Epithelial cell of proximal tubule (primary cell): Measurements from ENCODE around the gene H2BK1. TPM values are rescaled to one million over a fixed set of nuclear protein-coding genes. Genes with fewer than 3 reads are reported as not detected.

Experiments
- DNase-seq: peaks from one replicate; pipeline ENCODE4 v3.0.0-alpha.2; 2011; ENCODE audit warnings: low read depth
- H3K4me3 ChIP-seq: 2 replicates; pipeline ENCODE4 v1.5.1; 2011; ENCODE audit warnings: low read depth, mild to moderate bottlenecking, low read length
- total RNA-seq: library from RNA; depleted of rRNA; stranded (reverse); fragments of >200 nt; gene quantifications from 2 replicates; pipeline ENCODE4 v1.2.3, GENCODE V29; 2015
- TF ChIP-seq, protein P1 (sequence below): conservative IDR thresholded peaks from 2 replicates; pipeline ENCODE4 v1.5.1; 2012; ENCODE audit warnings: low read depth, mild to moderate bottlenecking, low read length

Gene H2BK1
- total RNA-seq: not detected in 2 replicates

DNA sequence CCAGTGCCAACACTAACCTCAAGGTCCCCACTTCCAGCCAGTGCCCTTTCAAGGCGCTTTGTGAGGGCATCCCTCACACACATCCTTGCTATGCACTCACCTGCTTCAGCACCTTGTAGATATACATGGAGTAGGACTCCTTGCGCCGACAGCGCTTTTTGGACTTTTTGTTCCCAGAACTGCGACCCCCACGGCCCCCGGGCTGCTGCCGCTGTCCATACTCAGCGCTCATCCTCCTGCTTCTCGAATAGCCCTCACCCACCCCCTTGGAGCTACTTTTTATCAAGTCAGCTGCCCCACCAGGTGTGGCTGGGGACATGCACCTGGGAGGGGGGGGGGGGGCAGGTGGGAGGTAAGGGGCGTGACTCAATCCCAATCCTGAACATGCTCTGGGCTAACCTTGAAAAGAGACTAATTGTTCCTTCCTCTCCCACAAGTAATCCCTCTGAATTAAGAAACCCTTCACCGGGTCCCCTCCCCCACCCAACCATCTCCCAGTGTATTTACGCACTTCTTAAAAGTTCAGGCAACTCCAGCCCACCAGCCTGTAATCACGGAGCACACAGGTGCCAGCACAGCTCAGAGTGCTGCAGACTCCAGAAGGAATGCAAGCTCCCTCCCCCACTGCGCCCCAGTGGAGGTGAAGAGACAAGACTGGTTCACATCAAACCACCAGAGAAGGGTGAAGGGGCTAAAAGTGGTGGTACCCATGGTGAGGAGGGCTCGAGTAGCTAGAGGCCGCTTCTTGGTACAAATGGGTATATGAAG is at the start of gene H2BK1:
Gene H2BK1, minus strand, starts transcription at position 402 of the 768 bp plus-strand sequence. Its CDS starts 170 bp downstream, at position 232.
- DNase-seq: no peak
- H3K4me3 ChIP-seq: no peak within 1 kb of the TSS
- TF ChIP-seq, protein P1, sequence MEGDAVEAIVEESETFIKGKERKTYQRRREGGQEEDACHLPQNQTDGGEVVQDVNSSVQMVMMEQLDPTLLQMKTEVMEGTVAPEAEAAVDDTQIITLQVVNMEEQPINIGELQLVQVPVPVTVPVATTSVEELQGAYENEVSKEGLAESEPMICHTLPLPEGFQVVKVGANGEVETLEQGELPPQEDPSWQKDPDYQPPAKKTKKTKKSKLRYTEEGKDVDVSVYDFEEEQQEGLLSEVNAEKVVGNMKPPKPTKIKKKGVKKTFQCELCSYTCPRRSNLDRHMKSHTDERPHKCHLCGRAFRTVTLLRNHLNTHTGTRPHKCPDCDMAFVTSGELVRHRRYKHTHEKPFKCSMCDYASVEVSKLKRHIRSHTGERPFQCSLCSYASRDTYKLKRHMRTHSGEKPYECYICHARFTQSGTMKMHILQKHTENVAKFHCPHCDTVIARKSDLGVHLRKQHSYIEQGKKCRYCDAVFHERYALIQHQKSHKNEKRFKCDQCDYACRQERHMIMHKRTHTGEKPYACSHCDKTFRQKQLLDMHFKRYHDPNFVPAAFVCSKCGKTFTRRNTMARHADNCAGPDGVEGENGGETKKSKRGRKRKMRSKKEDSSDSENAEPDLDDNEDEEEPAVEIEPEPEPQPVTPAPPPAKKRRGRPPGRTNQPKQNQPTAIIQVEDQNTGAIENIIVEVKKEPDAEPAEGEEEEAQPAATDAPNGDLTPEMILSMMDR: no peak

GRCh38 chr7:151257990-151258389 is 47.7 kb upstream of the H2BK1 start:
- no peak overlapping the region for H3K4me3 ChIP-seq
- no peak for DNase-seq
- TF ChIP-seq, protein P1: no peak

DNA sequence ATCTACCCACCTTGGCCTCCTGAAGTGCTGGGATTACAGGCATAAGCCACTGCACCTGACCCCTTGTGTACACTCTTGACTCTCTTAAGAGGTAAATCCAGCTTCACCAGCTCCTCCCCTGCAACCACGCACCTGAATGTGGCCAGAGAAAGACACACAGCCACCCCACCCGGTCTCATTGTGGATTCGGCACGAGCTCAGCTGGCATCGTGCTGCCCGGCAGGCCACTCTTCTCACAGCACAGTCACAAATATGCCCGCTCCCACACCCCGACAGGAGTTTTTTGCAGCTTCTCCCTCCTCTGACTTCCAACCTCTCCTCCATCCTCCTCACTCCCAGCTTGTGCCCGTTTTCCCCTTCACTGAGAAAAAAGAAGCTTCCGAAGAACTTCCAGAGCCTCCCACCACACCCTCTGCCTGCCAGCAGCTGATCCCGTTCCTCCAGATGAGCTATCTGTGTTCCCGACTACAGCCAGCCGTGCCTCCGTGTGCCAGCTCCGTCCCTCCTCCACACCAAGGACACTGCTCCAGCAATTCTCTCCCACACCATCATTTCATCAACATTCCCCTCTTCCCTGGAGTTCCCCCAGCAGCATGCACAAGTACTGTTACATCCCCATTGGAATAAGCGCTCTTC is 46.2 kb upstream of the H2BK1 start:
- TF ChIP-seq, protein P1: no peak
- no peak for DNase-seq
- H3K4me3 ChIP-seq: no peak overlapping the region

DNA sequence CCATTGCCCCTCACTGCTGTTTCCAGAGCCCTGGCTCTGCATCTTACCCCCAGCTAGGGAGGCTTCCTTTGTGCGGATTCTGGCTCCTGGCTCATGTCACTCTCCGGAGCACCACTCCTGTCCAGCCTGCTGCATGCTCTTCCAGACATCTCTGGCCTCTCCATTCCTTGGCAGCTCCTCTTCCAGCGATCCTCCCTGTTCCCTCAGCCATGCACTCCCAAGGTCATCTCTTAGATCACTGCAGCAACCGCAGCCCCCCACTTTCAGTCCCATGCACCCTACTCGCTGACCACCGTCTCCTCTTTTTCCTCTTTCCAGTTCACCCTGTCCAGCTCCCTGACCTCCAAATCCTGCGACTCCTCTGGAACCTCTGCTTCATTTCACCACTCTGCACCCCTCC is 45.1 kb upstream of the H2BK1 start:
- TF ChIP-seq, protein P1: no peak
- no peak overlapping the region for H3K4me3 ChIP-seq
- DNase-seq: no peak

DNA sequence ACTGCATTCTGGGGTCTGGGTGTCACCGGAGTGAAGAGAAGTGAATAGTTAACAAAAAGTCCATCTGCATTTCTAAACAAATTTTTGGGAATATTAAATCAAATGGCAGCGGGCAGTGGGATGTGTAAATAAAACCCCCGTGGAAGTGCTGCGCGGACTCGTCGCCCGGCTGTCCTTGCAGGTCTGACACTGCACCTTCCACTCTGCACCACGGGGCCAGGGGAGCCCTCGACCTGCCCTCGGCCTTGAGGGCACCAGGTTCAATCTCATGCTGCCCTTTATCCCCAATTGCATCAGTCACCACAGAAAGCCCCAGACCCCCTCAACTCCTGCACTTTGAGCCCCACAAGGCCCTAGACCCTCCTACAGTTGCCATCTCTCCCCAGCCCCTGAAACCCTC is 44.6 kb upstream of the H2BK1 start:
- TF ChIP-seq, protein P1: no peak
- no peak for DNase-seq
- H3K4me3 ChIP-seq: no peak overlapping the region

DNA sequence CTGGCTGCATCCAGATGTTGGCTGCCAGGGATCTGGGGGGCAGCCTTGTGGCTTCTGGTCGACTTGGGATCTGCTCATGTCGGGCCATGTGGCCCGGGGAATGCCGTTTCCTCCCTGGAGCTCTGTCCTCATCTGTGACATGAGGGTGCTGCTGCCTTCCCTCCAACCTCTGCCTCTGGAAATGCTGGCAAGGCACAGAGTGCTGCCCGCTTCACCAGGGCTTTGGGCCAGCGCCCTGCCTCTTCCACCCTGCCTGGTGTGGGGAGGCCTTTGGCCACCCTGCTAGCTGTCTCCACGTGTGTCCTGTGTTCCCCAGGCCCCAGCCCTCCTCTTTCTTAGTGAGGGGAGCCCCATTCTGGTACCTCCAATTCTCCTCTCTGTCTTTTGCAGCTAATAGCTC is 44.0 kb upstream of the H2BK1 start:
- TF ChIP-seq, protein P1: no peak
- H3K4me3 ChIP-seq: no peak overlapping the region
- no peak for DNase-seq
